Ascending aorta (tissue), 2 donors: ENCODE results near the gene GJA9. TPM values are rescaled to one million over a fixed set of nuclear protein-coding genes. Genes with fewer than 3 reads are reported as not detected.

ENCODE experiments used
- DNase-seq, 2 donors: peaks; one replicate each; pipeline ENCODE4 v3.0.0-alpha.2; 2019; ENCODE audit warnings: low spot score in 2 of 2
- H3K27ac ChIP-seq, 2 donors: fragments of 200-600 bp; sonication (generic); one replicate each; pipeline ENCODE4 v1.5.1; 2016 to 2017; ENCODE audit warnings: mild to moderate bottlenecking in 1 of 2
- H3K27me3 ChIP-seq: fragments of 200-600 bp; sonication (generic); one replicate; pipeline ENCODE4 v1.5.1; 2017
- H3K36me3 ChIP-seq, 2 donors: fragments of 200-600 bp; sonication (generic); one replicate each; pipeline ENCODE4 v1.5.1; 2016
- H3K4me1 ChIP-seq, 2 donors: fragments of 200-600 bp; sonication (generic); one replicate each; pipeline ENCODE4 v1.5.1; 2016 to 2017; ENCODE audit warnings: mild to moderate bottlenecking in 1 of 2
- H3K4me3 ChIP-seq, 2 donors: fragments of 200-600 bp; sonication (generic); one replicate each; pipeline ENCODE4 v1.5.1; 2016 to 2017; ENCODE audit warnings: mild to moderate bottlenecking in 1 of 2
- H3K9me3 ChIP-seq, 2 donors: fragments of 200-600 bp; sonication (generic); one replicate each; pipeline ENCODE4 v1.5.1; 2016
- intact Hi-C: fragments of 100-400 bp; cut with DNase I; formaldehyde crosslinking; loops from one replicate; pipeline ENCODE4 v1.15.1; 2023
- total RNA-seq: library from RNA; depleted of rRNA; stranded (reverse); fragments of >200 nt; gene quantifications from one replicate; pipeline ENCODE4 v1.1.0, GENCODE V29; 2016
- TF ChIP-seq, protein P1 (sequence below), 3 experiments: fragments of 200-600 bp in 2 of 3; fragments of 450-650 bp in 1 of 3; sonication (generic) in 2 of 3; IDR thresholded peaks; one replicate each; pipeline ENCODE4 v1.5.1; 2016 to 2019; ENCODE audit warnings: antibody characterized with exemption in 3 of 3, mild to moderate bottlenecking in 1 of 3, moderate library complexity in 1 of 3

Gene GJA9
- total RNA-seq, 1 donor from 2014 or later = not detected

DNA sequence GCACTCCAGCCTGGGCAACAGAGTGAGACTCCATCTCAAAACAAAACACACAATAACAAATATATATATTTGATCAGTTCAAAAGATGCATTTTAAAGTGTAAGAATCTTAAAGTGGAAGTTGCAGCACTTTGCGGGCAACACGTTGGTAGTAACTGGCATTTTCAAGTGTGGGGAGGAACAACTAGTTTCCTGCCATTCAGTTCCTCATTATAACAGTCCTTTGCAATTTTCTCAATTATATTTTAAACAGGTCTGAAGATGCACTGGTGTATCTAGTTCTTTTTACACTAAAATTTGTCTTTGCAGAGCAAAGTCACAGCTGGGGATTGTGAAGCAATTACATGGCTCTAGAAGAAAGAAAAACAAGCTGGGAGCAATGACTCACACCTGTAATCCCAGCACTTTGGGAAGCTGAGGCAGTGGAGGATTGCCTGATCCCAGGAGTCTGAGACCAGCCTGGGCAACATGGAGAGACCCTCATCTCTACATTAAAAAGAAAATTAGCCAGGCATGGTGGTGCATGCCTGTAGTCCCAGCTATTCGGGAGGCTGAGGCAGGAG, 47.1 kb downstream of the GJA9 start:
- no peaks in the 10 kb centered on the region for H3K27me3 ChIP-seq
- TF ChIP-seq, protein P1, sequence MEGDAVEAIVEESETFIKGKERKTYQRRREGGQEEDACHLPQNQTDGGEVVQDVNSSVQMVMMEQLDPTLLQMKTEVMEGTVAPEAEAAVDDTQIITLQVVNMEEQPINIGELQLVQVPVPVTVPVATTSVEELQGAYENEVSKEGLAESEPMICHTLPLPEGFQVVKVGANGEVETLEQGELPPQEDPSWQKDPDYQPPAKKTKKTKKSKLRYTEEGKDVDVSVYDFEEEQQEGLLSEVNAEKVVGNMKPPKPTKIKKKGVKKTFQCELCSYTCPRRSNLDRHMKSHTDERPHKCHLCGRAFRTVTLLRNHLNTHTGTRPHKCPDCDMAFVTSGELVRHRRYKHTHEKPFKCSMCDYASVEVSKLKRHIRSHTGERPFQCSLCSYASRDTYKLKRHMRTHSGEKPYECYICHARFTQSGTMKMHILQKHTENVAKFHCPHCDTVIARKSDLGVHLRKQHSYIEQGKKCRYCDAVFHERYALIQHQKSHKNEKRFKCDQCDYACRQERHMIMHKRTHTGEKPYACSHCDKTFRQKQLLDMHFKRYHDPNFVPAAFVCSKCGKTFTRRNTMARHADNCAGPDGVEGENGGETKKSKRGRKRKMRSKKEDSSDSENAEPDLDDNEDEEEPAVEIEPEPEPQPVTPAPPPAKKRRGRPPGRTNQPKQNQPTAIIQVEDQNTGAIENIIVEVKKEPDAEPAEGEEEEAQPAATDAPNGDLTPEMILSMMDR (IDR thresholded peaks at IDR 0.05) = no peak
- intact Hi-C loops = no loop called here
- no peaks in the 10 kb centered on the region for H3K9me3 ChIP-seq
- no peak for DNase-seq
- H3K27ac ChIP-seq = no peak overlapping the region
- H3K4me1 ChIP-seq = no peaks in the 10 kb centered on the region
- no peak overlapping the region for H3K4me3 ChIP-seq
- peaks cover 12 to 19% of the 10 kb centered on the region in 2 donors for H3K36me3 ChIP-seq

DNA sequence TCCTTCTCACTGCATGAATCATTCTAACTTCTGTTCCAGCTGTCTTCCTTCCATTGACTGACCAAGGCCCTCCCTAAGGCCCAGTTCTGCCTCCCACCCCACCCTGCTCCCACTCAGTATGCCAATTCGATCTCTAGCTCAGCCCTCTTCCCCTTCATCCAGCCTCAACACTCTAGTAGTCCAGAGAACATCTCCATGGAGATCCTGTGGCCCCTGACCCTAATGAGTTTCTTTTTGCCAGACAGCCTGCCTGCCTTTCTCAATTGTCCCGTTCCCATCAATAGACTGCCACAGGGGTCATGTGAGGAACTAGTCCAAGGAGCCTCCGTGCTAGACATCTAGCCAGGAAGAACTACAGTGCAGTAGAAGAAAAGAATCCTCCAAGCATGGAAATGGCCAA, 48.2 kb downstream of the GJA9 start:
- intact Hi-C loops = no loop called here
- Histone ChIP-seq H3K27ac (no peak overlapping the region), H3K9me3 (no peaks in the 10 kb centered on the region), H3K36me3 (peaks cover under 1 to 7% of the 10 kb centered on the region in 2 donors), H3K4me1 (no peaks in the 10 kb centered on the region), H3K4me3 (no peak overlapping the region), H3K27me3 (no peaks in the 10 kb centered on the region)
- DNase-seq = no peak
- TF ChIP-seq, protein P1 (IDR thresholded peaks at IDR 0.05) = no peak

DNA sequence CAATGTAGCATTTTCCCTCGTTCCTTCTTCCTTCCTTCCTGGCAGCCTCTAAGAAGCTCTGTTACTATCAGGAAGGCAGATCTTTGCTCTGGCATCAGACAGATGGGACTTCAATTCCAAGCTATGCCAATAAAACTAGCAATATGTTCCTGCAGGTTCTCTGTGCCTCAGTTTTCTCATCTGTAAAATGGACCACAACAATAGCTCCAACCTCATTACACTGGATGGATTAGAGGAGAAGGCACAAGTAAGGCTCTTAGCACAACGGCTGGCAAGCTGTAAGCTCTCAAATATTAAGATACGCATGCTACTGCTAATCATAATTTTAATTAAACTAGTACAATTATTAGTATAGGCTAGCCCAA, 49.0 kb downstream of the GJA9 start:
- intact Hi-C loops = no loop called here
- DNase-seq = no peak
- Histone ChIP-seq H3K4me1 (no peaks in the 10 kb centered on the region), H3K27ac (no peak overlapping the region), H3K9me3 (no peaks in the 10 kb centered on the region), H3K36me3 (no peaks in the 10 kb centered on the region), H3K27me3 (no peaks in the 10 kb centered on the region), H3K4me3 (no peak overlapping the region)
- TF ChIP-seq, protein P1 (IDR thresholded peaks at IDR 0.05) = no peak

DNA sequence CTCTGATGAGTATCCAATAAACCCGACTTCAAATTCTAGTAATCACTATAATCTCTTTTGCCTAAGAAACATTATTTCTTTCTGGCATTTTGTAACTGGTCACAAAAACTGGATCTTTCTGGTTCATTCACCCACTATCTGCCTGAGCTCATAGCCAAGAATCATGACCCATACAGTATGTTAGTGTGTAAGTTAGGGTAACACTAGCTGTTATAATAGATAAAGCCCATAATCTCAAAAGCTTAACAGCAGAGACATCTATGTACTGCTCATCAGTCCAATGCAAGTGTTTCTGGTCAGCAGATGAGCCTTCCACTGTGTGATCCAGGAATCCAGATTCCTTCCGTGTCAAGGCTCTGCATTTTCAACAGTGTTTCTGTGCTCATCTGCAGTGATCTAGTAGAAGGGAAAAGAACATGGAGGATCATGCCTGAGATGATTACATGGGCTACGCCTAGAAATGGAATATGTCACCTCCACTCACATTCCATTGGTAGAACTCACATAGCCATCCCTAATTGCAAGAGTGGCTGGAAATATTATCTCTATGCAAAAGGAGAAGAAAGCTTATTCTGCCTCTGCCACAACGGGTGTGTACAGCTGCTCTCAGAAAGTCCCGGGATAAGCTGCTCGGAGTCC, 49.5 kb downstream of the GJA9 start:
- H3K27ac ChIP-seq = no peak overlapping the region
- intact Hi-C loops = no loop called here
- H3K9me3 ChIP-seq = no peaks in the 10 kb centered on the region
- TF ChIP-seq, protein P1 (IDR thresholded peaks at IDR 0.05) = no peak
- H3K4me3 ChIP-seq = no peak overlapping the region
- H3K36me3 ChIP-seq = no peaks in the 10 kb centered on the region
- no peak for DNase-seq
- no peaks in the 10 kb centered on the region for H3K4me1 ChIP-seq
- no peaks in the 10 kb centered on the region for H3K27me3 ChIP-seq

DNA sequence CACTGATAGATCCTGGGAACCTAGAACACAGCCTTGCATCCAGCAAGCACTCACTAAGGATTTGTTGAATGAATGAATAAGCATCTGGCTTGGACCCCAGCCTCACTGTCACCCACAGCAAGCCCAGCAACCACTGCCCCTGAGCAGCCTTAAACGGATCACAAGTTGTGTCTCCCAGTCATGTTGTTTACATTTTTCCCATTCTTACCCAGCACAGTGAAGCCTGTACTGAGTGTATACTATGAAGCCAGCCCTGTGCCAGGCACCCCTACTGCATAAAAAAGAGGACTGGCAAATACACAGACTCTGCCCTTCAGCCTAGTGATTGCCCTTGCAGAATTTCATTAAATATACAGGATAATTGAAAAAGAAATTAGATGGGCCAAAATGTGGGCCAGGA, 52.0 kb downstream of the GJA9 start:
- H3K4me3 ChIP-seq = no peak overlapping the region
- H3K27ac ChIP-seq = no peak overlapping the region
- no peaks in the 10 kb centered on the region for H3K4me1 ChIP-seq
- H3K27me3 ChIP-seq = no peaks in the 10 kb centered on the region
- intact Hi-C loops = no loop called here
- H3K36me3 ChIP-seq = no peaks in the 10 kb centered on the region
- TF ChIP-seq, protein P1 (IDR thresholded peaks at IDR 0.05) = no peak
- no peaks in the 10 kb centered on the region for H3K9me3 ChIP-seq
- DNase-seq = no peak
